OCI-LY1 (cell line): ENCODE data around the gene FAM120A.

Source experiments
- H2AFZ ChIP-seq: fragments of 200-600 bp; sonication (generic), shearing (Covaris generic); 2 replicates; pipeline ENCODE4 v1.6.0; 2014; ENCODE audit warnings: antibody characterized with exemption, mild to moderate bottlenecking, low read length
- H3F3A ChIP-seq: fragments of 200-600 bp; sonication (generic), shearing (Covaris generic); 2 replicates; pipeline ENCODE4 v1.6.0; 2014; ENCODE audit warnings: mild to moderate bottlenecking, antibody characterized with exemption, low read length, moderate library complexity; ENCODE audit not compliant: insufficient read depth
- H3K27ac ChIP-seq: fragments of 200-600 bp; sonication (generic); 2 replicates; pipeline ENCODE4 v1.5.1; 2014; ENCODE audit warnings: low read length, mixed run types, mild to moderate bottlenecking, low read depth; ENCODE audit not compliant: poor library complexity, severe bottlenecking
- H3K27me3 ChIP-seq: fragments of 200-600 bp; sonication (generic); 2 replicates; pipeline ENCODE4 v1.6.0; 2014; ENCODE audit warnings: antibody characterized with exemption, mild to moderate bottlenecking, low read length, moderate library complexity; ENCODE audit not compliant: insufficient read depth
- H3K36me3 ChIP-seq: fragments of 200-600 bp; sonication (generic); 2 replicates; pipeline ENCODE4 v1.6.1; 2014; ENCODE audit warnings: mild to moderate bottlenecking, antibody characterized with exemption, low read length, moderate library complexity, mixed read lengths; ENCODE audit not compliant: insufficient read depth
- H3K4me1 ChIP-seq: fragments of 200-600 bp; sonication (generic); 2 replicates; pipeline ENCODE4 v1.5.1; 2014; ENCODE audit warnings: mild to moderate bottlenecking, low read length, moderate library complexity; ENCODE audit not compliant: insufficient read depth, severe bottlenecking
- H3K4me2 ChIP-seq: fragments of 200-600 bp; sonication (generic), shearing (Covaris generic); 2 replicates; pipeline ENCODE4 v1.6.1; 2014; ENCODE audit warnings: low read length
- H3K4me3 ChIP-seq: fragments of 200-600 bp; sonication (generic); 2 replicates; pipeline ENCODE4 v1.5.1; 2014; ENCODE audit warnings: low read length, low read depth, mild to moderate bottlenecking, mixed read lengths; ENCODE audit not compliant: poor library complexity, severe bottlenecking
- H3K79me2 ChIP-seq: fragments of 200-600 bp; shearing (Covaris generic); 2 replicates; pipeline ENCODE4 v1.6.1; 2016; ENCODE audit warnings: mixed run types, low read length, mixed read lengths; ENCODE audit not compliant: insufficient read depth
- H3K9ac ChIP-seq: fragments of 200-600 bp; sonication (generic), shearing (Covaris generic); 2 replicates; pipeline ENCODE4 v1.6.1; 2014; ENCODE audit warnings: mild to moderate bottlenecking, low read length, mixed read lengths
- H3K9me2 ChIP-seq: fragments of 200-600 bp; sonication (generic), shearing (Covaris generic); 2 replicates; pipeline ENCODE4 v1.6.1; 2014; ENCODE audit warnings: low read depth, mild to moderate bottlenecking, low read length, mixed read lengths
- H3K9me3 ChIP-seq: fragments of 200-600 bp; shearing (Covaris generic); 2 replicates; pipeline ENCODE4 v1.6.1; 2014; ENCODE audit warnings: low read length, mixed read lengths
- H4K20me1 ChIP-seq: fragments of 200-600 bp; sonication (generic), shearing (Covaris generic); 2 replicates; pipeline ENCODE4 v1.6.0; 2016; ENCODE audit warnings: mild to moderate bottlenecking, low read length; ENCODE audit not compliant: insufficient read depth
- EZH2 ChIP-seq: fragments of 200-600 bp; sonication (generic), shearing (Covaris generic); IDR thresholded peaks from 2 replicates; pipeline ENCODE4 v1.8.0; 2017; ENCODE audit warnings: borderline replicate concordance, mixed run types, mild to moderate bottlenecking, antibody characterized with exemption, low read length, moderate library complexity, mixed read lengths
- TF ChIP-seq, protein P1 (sequence below): fragments of 200-600 bp; sonication (generic), shearing (Covaris generic); IDR thresholded peaks from 2 replicates; pipeline ENCODE4 v1.5.1; 2017; ENCODE audit warnings: mild to moderate bottlenecking, antibody characterized with exemption, low read length, moderate library complexity, mixed read lengths

The FAM120A gene

DNA sequence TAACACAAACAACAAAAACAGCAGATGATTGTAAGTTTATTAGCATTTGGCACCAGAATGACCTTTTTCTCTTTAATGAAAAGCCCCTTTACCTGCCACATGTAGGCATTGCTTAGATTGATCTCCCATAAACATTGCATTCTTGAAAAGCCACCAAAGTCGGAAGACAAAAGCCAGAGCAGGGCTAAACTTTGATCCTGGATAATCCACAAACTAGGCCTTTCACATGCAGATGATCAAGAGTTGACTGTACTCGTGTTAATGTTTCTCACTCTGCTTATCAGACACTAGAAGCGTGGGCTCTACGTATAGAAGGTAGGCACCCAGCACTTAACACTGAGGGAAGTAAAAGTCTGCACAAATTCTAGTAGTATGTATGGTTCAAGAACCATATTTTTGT is 103.9 kb downstream of the FAM120A start:
- Histone ChIP-seq H3K27me3 (no peaks in the 10 kb centered on the region), H4K20me1 (no peaks in the 10 kb centered on the region), H3K9ac (no peak overlapping the region), H3K79me2 (no peaks in the 10 kb centered on the region), H3K4me3 (no peak overlapping the region), H2AFZ (no peak overlapping the region), H3K27ac (no peak overlapping the region), H3F3A (no peaks in the 10 kb centered on the region), H3K4me1 (no peaks in the 10 kb centered on the region), H3K9me2 (no peaks in the 10 kb centered on the region), H3K4me2 (no peak overlapping the region), H3K9me3 (no peaks in the 10 kb centered on the region), H3K36me3 (peaks cover 90% of the 10 kb centered on the region)
- TF ChIP-seq EZH2, result no peak
- TF ChIP-seq, protein P1, sequence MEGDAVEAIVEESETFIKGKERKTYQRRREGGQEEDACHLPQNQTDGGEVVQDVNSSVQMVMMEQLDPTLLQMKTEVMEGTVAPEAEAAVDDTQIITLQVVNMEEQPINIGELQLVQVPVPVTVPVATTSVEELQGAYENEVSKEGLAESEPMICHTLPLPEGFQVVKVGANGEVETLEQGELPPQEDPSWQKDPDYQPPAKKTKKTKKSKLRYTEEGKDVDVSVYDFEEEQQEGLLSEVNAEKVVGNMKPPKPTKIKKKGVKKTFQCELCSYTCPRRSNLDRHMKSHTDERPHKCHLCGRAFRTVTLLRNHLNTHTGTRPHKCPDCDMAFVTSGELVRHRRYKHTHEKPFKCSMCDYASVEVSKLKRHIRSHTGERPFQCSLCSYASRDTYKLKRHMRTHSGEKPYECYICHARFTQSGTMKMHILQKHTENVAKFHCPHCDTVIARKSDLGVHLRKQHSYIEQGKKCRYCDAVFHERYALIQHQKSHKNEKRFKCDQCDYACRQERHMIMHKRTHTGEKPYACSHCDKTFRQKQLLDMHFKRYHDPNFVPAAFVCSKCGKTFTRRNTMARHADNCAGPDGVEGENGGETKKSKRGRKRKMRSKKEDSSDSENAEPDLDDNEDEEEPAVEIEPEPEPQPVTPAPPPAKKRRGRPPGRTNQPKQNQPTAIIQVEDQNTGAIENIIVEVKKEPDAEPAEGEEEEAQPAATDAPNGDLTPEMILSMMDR, result no peak

DNA sequence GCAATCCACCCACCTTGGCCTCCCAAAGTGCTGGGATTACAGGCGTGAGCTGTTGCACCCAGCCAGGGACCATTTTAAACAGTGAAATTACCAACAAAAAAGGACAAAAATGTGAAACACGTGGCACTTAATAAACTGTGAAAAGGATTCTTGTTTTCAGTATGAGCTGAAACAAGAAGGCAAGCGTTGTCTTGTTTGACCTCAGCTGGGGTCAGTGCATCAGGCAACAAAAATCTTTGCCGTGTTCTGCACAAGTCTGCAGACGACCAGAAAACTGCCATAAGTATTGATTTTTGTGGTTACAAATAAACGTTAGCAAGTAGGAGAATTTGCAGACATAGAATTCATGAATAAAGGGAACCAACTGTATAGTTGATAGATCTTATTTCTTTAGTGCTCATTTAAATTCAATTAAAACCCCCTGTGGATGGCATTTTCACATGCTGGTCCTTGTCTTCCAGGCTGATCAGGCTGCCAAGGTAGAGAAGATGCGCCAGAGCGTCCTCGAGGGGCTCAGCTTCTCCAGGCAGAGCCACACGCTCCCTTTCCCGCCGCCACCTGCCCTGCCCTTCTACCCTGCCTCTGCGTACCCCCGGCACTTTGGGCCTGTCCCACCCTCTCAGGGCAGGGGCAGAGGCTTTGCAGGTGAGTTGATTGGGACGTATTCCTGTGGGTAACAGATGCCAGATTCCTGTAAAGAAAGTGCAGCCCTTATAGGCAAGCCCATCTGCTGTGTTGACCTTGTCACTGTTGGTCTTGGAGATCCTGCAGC is 106.1 kb downstream of the FAM120A start:
- Histone ChIP-seq H3K79me2 (no peaks in the 10 kb centered on the region), H3K9ac (no peak overlapping the region), H3K9me2 (no peaks in the 10 kb centered on the region), H3K4me1 (no peaks in the 10 kb centered on the region), H3K4me3 (no peak overlapping the region), H4K20me1 (no peaks in the 10 kb centered on the region), H3K9me3 (no peaks in the 10 kb centered on the region), H3K27ac (no peak overlapping the region), H3F3A (no peaks in the 10 kb centered on the region), H3K27me3 (no peaks in the 10 kb centered on the region), H3K4me2 (no peak overlapping the region), H2AFZ (no peak overlapping the region), H3K36me3 (peaks cover 86% of the 10 kb centered on the region)
- TF ChIP-seq, protein P1, result no peak
- TF ChIP-seq EZH2, result no peak

DNA sequence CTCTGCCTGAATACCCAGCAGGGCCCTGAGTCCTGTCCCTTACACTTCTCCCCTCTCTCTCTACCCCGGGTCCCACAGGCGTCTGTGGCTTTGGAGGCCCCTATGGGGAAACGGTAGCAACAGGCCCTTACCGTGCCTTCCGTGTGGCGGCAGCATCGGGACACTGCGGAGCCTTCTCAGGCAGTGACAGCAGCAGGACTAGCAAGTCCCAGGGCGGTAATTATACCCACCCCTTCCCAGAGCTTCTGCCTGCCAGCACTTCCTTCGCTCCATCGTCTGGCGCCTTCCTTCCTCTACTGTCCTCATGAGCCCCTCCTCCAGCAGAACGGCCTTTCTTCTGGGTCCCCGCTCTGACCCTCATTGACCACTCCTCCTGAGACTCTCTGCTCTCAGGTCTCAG is 107.0 kb downstream of the FAM120A start:
- H3K27ac ChIP-seq, result no peak overlapping the region
- H3F3A ChIP-seq, result no peaks in the 10 kb centered on the region
- H2AFZ ChIP-seq, result no peak overlapping the region
- no peaks in the 10 kb centered on the region for H4K20me1 ChIP-seq
- H3K4me1 ChIP-seq, result no peaks in the 10 kb centered on the region
- H3K9me2 ChIP-seq, result no peaks in the 10 kb centered on the region
- H3K9ac ChIP-seq, result no peak overlapping the region
- no peak overlapping the region for H3K4me2 ChIP-seq
- TF ChIP-seq, protein P1, result no peak
- TF ChIP-seq EZH2, result no peak
- no peaks in the 10 kb centered on the region for H3K9me3 ChIP-seq
- no peaks in the 10 kb centered on the region for H3K27me3 ChIP-seq
- H3K79me2 ChIP-seq, result no peaks in the 10 kb centered on the region
- no peak overlapping the region for H3K4me3 ChIP-seq
- peaks cover 86% of the 10 kb centered on the region for H3K36me3 ChIP-seq
